ENCODE results near the gene GLCCI1. TPM values are rescaled to one million over a fixed set of nuclear protein-coding genes. Genes with fewer than 3 reads are reported as not detected.

Gene GLCCI1
- total and polyA plus RNA-seq, 2 of the 8 experiments (the other 6 are each of a cell fraction or from before 2014, with no cell fraction given), result 12.4 to 27.7 TPM

- TF ChIP-seq CTCF (IDR thresholded peaks at IDR 0.05; ENCODE audit: control extremely low read depth in 1 of 3, insufficient read depth in 1 of 3, low read depth in 1 of 3, low read length in 3 of 3) (no peak), POU5F1 (IDR thresholded peaks at IDR 0.05; ENCODE audit: low read depth, low read length) (no peak), CBX5 (IDR thresholded peaks at IDR 0.05; ENCODE audit: low read depth, low read length) (no peak)
Measured at GRCh38 chr7:7923818-7924217, 44.8 kb upstream of the GLCCI1 start (continued).
